GM23248 (cell line): ENCODE measurements around the gene ZBTB20.

Source experiments
- EZH2 ChIP-seq: fragments of 200-600 bp; sonication (generic); IDR thresholded peaks from 2 replicates; pipeline ENCODE4 v1.6.1; 2018; ENCODE audit warnings: antibody characterized with exemption, mild to moderate bottlenecking; ENCODE audit not compliant: insufficient read depth, poor library complexity, severe bottlenecking
- EZH2phosphoT487 ChIP-seq: fragments of 200-600 bp; sonication (generic); IDR thresholded peaks from 2 replicates; pipeline ENCODE4 v1.6.1; 2018; ENCODE audit warnings: antibody characterized with exemption, moderate library complexity, mild to moderate bottlenecking, low read depth; ENCODE audit not compliant: insufficient read depth

DNA sequence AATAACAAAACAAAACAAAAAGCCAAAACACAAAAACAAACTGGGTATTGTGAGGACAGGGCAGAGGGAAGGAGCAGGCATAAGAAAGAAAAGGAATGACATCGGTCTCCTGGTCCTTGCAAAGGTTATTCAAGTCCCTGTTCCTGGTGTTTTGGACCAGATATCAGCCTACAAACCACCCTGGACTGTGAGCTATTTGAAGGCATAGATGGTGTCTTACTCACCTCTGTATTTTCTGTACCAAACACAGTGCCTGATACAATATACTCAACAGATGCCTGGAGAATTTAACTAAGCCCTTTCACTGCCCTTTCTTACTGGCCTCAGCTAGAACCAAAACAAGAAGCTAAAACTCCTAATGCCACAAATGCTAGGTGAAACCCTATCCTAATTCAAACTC is 656.3 kb downstream of the ZBTB20 start:
- TF ChIP-seq EZH2phosphoT487: no peak
- no peak for TF ChIP-seq EZH2
